Chondrocyte (in vitro differentiated cells): ENCODE results near the gene COL18A1. TPM values are rescaled to one million over a fixed set of nuclear protein-coding genes. Genes with fewer than 3 reads are reported as not detected.

ENCODE experiments used
- DNase-seq: peaks from one replicate; pipeline ENCODE4 v3.0.0; 2021; ENCODE audit warnings: mixed read lengths, low spot score
- H3K27ac Mint-ChIP-seq: one replicate; pipeline ENCODE4 v1.8.0; 2021; ENCODE audit warnings: mild to moderate bottlenecking, moderate library complexity, mixed read lengths; ENCODE audit not compliant: unreplicated experiment
- H3K27me3 Mint-ChIP-seq: 2 replicates; pipeline ENCODE4 v1.8.0; 2021; ENCODE audit warnings: low read depth, mixed read lengths
- H3K36me3 Mint-ChIP-seq: 2 replicates; pipeline ENCODE4 v1.8.0; 2021; ENCODE audit warnings: low read depth, mixed read lengths
- H3K4me1 Mint-ChIP-seq: 2 replicates; pipeline ENCODE4 v1.8.0; 2021; ENCODE audit warnings: low read depth, mild to moderate bottlenecking, mixed read lengths
- H3K4me3 Mint-ChIP-seq: one replicate; pipeline ENCODE4 v1.8.0; 2021; ENCODE audit warnings: mild to moderate bottlenecking, moderate library complexity, mixed read lengths; ENCODE audit not compliant: unreplicated experiment
- H3K9me3 Mint-ChIP-seq: 2 replicates; pipeline ENCODE4 v1.8.0; 2021; ENCODE audit warnings: low read depth, mixed read lengths
- total RNA-seq: library from RNA; stranded (reverse); gene quantifications from 3 replicates; pipeline ENCODE4 v1.2.1, GENCODE V29; 2021
- TF ChIP-seq, protein P1 (sequence below): fragments of 200-600 bp; sonication (generic); IDR thresholded peaks from 2 replicates; pipeline ENCODE4 v1.5.0; 2021; ENCODE audit warnings: antibody characterized with exemption, mild to moderate bottlenecking, moderate library complexity

The COL18A1 gene
- total RNA-seq, 1 donor from 2014 or later: 616 TPM

DNA sequence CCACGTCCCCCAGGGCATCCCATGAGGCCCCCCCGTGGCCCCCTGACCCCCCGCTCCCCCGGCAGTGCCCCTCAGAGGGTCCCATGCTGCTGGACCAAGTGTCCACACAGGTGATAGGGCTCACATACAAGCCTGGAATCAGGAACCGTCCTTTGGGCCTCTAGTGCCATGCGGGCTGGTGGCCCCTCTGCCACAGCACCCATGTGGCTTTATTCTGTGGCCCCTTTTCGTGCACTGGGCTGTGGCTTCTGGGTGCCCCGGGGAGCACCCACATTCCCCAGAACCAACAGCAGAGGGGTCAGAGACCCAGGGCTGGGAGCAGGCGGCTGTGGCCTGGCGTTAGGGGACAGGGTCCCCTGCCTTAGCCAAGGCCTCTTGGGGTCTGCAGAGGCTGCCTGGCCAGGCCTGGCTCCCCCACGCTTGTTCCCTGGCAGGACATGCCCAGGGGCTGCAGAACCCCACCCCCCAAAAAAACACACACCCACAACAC is 105.5 kb downstream of the COL18A1 start:
- no peaks in the 10 kb centered on the region for H3K9me3 Mint-ChIP-seq
- H3K27ac Mint-ChIP-seq: no peak overlapping the region

DNA sequence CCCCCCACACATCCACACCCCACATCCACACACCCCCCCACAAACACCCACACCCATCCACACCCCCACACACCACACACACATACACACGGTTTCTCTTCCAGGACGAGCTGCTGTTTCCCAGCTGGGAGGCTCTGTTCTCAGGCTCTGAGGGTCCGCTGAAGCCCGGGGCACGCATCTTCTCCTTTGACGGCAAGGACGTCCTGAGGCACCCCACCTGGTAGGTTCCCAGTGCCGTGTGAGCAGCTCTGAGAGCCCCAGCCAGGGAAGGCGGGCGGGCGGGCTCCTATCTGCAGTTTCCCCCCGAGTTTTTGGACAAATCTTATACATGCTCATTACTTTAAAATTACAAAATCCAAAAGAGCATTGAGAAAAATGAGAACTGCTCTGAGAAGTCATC is 106.0 kb downstream of the COL18A1 start:
- peak; percentile 74 for DNase-seq
- Mint-ChIP-seq H3K36me3 (peaks cover 16% of the 10 kb centered on the region), H3K4me3 (no peak overlapping the region), H3K9me3 (no peaks in the 10 kb centered on the region), H3K4me1 (no peaks in the 10 kb centered on the region), H3K27me3 (no peaks in the 10 kb centered on the region), H3K27ac (peak overlapping the region; percentile 59)
- TF ChIP-seq, protein P1, sequence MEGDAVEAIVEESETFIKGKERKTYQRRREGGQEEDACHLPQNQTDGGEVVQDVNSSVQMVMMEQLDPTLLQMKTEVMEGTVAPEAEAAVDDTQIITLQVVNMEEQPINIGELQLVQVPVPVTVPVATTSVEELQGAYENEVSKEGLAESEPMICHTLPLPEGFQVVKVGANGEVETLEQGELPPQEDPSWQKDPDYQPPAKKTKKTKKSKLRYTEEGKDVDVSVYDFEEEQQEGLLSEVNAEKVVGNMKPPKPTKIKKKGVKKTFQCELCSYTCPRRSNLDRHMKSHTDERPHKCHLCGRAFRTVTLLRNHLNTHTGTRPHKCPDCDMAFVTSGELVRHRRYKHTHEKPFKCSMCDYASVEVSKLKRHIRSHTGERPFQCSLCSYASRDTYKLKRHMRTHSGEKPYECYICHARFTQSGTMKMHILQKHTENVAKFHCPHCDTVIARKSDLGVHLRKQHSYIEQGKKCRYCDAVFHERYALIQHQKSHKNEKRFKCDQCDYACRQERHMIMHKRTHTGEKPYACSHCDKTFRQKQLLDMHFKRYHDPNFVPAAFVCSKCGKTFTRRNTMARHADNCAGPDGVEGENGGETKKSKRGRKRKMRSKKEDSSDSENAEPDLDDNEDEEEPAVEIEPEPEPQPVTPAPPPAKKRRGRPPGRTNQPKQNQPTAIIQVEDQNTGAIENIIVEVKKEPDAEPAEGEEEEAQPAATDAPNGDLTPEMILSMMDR: no peak

More for the DNA sequence above, 105.5 kb downstream of the COL18A1 start:
- Mint-ChIP-seq H3K4me3 (no peak overlapping the region), H3K36me3 (peaks cover 16% of the 10 kb centered on the region), H3K4me1 (no peaks in the 10 kb centered on the region), H3K27me3 (no peaks in the 10 kb centered on the region)
- TF ChIP-seq, protein P1: no peak
- peak; percentile 70 for DNase-seq

DNA sequence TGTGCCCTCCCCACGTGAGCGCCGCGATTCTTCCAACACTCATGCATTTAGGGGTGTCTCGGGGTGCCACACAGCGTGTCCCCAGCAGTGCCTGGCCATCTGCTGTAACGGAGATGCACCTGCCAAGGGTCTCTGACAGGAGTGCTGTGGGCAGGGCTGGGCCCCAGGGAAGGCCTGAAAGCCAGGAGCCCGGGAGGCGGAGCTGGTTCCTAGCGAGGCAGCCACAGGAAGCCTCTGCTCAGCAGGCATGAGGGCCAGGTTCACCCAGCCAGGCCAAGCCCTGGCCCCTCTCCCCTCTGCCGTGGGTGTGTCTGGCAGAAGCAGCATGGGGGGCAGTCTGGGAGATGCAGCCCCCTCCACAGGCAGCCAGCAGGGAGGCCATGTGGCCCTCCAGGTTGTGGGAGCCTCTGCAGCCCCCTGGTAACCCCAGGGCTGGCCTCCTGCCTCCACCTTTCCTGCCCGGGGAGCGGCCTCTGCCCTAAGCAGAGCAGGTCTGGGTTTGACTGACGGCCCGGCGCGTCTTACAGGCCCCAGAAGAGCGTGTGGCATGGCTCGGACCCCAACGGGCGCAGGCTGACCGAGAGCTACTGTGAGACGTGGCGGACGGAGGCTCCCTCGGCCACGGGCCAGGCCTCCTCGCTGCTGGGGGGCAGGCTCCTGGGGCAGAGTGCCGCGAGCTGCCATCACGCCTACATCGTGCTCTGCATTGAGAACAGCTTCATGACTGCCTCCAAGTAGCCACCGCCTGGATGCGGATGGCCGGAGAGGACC is 106.9 kb downstream of the COL18A1 start:
- TF ChIP-seq, protein P1: no peak
- H3K9me3 Mint-ChIP-seq: no peaks in the 10 kb centered on the region
- peak; percentile 79 for DNase-seq
- no peak overlapping the region for H3K4me3 Mint-ChIP-seq
- H3K27ac Mint-ChIP-seq: no peak overlapping the region
- H3K27me3 Mint-ChIP-seq: no peaks in the 10 kb centered on the region
- H3K4me1 Mint-ChIP-seq: no peaks in the 10 kb centered on the region
- peaks cover 16% of the 10 kb centered on the region for H3K36me3 Mint-ChIP-seq

DNA sequence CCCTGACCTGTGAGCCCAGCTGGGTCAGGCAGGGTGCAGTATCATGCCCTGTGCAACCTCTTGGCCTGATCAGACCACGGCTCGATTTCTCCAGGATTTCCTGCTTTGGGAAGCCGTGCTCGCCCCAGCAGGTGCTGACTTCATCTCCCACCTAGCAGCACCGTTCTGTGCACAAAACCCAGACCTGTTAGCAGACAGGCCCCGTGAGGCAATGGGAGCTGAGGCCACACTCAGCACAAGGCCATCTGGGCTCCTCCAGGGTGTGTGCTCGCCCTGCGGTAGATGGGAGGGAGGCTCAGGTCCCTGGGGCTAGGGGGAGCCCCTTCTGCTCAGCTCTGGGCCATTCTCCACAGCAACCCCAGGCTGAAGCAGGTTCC is 107.6 kb downstream of the COL18A1 start:
- DNase-seq: no peak
- Mint-ChIP-seq H3K9me3 (no peaks in the 10 kb centered on the region), H3K4me3 (no peak overlapping the region), H3K4me1 (no peaks in the 10 kb centered on the region), H3K36me3 (peaks cover 16% of the 10 kb centered on the region), H3K27me3 (no peaks in the 10 kb centered on the region), H3K27ac (no peak overlapping the region)
- TF ChIP-seq, protein P1: no peak

DNA sequence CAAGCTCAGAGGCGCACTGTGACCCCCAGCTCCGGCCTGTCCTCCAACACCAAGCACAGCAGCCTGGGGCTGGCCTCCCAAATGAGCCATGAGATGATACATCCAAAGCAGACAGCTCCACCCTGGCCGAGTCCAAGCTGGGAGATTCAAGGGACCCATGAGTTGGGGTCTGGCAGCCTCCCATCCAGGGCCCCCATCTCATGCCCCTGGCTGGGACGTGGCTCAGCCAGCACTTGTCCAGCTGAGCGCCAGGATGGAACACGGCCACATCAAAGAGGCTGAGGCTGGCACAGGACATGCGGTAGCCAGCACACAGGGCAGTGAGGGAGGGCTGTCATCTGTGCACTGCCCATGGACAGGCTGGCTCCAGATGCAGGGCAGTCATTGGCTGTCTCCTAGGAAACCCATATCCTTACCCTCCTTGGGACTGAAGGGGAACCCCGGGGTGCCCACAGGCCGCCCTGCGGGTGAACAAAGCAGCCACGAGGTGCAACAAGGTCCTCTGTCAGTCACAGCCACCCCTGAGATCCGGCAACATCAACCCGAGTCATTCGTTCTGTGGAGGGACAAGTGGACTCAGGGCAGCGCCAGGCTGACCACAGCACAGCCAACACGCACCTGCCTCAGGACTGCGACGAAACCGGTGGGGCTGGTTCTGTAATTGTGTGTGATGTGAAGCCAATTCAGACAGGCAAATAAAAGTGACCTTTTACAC is 108.2 kb downstream of the COL18A1 start:
- Mint-ChIP-seq H3K27me3 (no peaks in the 10 kb centered on the region), H3K36me3 (peaks cover 19% of the 10 kb centered on the region), H3K4me3 (no peak overlapping the region), H3K9me3 (peaks cover 5% of the 10 kb centered on the region), H3K27ac (no peak overlapping the region), H3K4me1 (no peaks in the 10 kb centered on the region)
- TF ChIP-seq, protein P1: no peak
- DNase-seq: peak; percentile 68
